Hematopoietic multipotent progenitor cell treated with erythropoietin and hydrocortisone succinate and interleukin-3 and kit ligand, for 6 days (in vitro differentiated cells): Measurements from ENCODE around the gene DZIP1L.
"Not testable (repeated sequence)": the region's sequence is repeated elsewhere in the genome, so short reads cannot be mapped to it uniquely, and the experiment has no call there.

Source experiments
- DNase-seq: peaks from one replicate; pipeline ENCODE4 v3.0.0-alpha.2; 2015

The DZIP1L gene

DNA sequence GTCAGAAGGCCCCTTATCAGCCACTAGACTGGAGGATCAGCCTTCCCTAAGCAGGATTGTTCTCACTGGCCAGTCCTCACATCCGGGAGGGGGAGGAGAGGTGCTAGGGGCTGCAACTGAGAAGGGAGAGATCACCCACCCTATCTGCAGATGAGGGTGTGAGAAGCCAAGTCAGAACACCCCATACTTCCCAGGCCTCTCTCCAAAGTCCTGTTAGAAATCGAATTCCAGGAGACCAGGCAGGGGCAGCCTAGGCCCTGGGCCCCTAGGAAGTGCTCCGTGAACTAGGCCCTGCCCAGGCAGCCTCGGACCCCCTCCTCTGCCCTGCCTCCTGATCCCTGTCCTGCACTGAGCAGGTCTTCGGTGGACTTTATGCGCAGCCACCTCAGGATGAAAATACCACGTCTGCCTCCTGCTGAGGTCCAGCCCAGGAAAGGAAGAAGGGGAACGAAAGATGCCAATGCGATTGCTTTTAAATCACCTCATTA is 933 bp downstream of the DZIP1L start:
- DNase-seq = no peak

DNA sequence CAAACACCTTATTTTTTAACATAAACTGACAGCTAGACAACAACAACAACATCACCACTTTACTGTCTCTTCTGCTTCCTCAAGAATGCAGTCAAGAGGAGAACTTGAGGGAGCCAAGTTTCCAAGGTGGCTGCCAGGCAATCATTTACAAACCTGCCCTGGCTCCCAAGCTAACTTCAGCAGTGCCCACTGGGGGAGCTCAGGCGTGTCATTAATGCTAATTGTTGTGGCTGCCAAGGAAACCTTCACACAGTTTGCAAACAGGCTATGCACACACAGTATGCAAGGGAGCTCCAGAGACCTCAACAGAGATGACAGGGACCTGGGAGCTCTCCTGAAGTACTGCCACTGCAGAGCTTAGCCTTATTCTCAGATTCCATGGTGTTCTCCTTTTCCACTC is 2.1 kb downstream of the DZIP1L start:
- peak; percentile 35 for DNase-seq

DNA sequence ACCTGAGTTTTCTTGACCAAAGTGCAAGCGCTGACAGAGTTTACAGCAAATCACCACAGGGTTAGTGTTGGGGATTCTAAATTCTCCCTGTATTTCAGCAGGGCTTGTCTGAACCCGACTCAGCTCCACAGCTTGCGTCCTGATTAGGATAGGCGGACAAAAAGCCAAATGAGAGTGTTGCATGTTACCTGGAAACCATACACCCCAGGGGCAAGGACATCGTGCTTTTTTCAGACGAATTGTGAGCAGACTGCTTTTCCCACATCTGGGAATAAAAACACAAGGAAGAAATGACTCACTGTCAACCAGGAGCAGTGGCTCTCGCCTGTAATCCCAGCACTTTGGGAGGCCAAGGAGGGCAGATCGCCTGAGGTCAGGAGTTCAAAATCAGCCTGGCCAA is 3.0 kb downstream of the DZIP1L start:
- no peak for DNase-seq

DNA sequence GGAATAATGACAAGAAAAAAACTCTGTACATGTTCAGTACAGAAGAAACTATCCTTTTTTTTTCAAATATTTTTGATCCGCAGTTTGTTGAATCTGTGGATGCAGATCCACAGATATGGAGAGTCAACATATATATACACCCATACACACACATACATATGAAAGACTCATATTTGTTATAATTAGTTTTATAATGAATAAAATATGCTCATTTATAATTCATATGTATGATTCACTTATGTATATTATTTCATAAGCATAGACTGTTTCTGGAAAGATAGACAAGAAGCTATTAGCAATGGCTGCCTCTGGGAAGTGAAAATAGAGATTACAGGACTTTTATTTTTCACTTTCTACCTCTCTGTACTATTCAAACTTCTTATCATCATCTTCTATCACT is 9.8 kb downstream of the DZIP1L start:
- DNase-seq = no peak

DNA sequence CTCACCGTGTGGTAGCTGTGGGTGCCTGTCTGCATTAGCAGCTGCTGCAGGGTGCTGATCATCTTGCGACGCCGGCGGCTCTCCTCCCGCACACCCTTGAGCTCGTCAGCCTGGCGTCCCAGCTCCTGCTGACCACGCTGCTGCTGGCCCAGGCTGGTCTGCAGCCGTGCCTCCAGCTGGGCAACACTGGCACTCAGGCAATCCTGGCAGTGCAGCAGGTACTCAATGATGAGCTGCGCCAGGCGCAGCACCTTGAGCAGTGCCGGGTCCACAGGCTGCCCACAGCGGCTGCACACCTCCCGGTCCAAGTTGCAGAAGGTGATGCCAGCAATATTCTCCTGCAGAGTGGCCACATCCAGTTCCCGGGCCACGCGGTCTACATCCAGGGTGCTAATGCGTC is 11.9 kb downstream of the DZIP1L start:
- DNase-seq = no peak

DNA sequence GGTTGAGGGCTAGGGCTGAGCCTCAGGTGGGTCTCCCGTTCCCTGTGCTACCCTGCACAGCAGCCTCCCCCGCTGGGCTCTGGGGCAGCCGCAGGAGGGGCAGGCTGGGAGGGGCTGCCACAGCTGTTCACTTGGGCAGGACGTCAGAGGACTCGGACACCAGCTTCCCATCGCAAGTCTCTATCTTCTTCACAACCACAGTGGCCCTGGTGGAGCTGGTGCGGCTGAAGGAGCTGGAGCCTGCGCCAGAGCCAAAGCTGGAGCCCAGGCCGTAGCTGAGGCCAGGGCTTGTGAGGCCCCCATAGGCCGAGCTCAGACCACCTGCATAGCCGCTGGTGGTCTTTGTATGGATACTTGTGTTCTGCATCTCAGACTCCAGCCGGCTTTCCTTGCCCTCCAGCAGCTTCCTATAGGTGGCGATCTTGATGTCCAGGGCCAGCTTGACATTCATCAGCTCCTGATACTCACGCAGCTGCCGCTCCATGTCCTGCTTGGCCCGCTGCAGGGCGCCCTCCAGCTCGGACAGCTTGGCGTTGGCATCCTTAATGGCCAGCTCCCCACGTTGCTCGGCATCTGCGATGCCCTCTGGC is 14.0 kb downstream of the DZIP1L start:
- DNase-seq = peak; percentile 23

DNA sequence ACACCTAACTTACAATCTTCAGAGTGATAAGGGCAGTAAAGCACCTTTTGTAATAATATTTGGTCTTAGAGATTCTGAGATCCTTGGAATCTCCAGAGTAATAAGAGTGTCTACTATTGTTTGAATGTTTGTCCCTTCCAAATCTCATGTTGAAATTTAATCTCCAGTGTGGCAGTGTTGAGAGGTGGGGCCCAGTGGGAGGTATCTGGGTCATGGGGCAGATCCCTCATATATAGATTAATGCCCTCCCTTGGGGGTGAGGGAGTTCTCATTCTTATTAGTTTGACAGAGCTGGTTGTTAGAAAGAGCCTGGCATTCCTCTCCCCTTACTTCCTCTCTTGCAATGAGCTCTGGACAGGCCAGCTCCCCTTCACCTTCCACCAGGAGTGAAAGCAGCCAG is 16.0 kb downstream of the DZIP1L start:
- DNase-seq = no peak

DNA sequence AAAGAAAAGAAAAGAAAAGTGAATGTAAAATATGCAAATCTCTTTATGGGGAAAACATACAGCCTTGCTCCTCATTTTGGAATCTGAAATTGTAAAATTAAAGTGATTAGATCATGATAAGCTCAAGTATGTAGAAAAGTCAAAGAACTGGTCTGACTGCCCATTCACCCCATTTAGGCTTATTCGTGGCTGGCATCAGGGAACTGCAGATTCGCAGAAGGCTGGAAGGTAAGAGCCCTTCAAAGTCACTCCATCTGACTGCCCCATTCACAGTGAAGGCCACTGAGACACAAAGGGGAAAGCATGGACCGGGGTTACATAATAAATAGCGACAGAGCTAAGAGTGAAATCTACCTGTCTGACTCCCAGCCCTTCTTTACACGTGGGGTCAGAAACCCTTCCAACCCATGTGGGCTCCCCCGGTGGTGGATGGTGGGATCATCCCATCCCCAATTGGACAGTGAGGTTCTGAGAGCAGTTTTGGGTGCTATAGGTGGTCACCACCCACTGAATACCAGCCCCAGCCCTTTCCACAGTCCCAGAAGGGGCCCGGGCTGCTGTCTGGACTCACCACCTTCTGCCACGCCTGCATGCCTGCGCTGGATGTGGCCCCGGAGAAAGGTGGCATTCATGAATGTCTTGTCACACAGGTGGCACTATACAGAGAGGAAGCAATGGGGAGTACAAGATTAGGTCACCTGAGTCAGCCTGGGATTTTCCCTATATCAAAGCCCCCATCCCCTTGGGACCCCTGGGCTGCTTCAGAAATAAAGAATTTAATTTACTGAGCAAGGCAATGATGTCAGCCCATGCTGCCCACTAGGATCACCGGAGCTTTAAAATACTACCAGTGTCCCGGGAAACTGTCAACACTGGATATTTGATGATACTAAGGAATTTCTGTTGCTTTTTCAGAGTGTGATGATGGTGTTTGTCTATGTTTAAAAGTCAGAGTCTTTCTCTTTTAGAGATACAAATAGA is 17.9 kb downstream of the DZIP1L start:
- peak; percentile 29 for DNase-seq

DNA sequence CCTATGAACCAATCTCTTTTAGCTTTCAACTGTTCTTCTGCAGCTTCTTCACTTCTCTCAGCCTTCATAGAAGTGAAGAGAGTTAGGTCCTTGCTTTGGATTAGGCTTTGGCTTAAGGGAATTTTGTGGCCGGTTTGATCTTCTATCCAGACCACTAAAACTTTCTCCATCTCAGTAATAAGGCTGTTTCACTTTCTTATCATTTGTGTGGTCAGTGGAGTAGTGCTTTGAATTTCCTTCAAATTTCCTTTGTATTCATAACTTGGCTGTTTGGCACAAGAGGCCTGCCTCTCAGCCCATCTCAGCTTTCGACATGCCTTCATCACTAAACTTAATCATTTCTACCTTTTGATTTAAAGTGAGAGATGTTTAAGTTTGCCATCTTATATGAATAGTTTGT is 21.7 kb downstream of the DZIP1L start:
- DNase-seq = no peak

DNA sequence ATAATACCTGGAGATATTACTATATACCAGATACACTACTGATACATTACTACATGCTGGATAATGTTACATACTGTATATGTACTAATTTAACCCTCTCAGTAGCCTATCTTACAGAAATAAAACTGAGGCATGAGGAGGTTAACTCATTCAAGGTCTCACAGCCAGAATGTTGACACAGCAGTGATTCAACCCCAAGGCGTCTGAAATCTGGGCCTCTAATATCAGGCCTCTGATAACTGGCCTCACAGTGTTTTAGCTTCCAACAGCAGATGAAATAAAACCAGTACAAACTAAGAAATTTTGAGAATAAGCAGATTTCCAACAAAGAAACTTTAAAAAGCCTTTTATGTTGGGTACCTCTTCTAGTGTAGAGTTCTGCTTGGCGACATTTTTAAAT is 23.4 kb downstream of the DZIP1L start:
- DNase-seq = no peak

DNA sequence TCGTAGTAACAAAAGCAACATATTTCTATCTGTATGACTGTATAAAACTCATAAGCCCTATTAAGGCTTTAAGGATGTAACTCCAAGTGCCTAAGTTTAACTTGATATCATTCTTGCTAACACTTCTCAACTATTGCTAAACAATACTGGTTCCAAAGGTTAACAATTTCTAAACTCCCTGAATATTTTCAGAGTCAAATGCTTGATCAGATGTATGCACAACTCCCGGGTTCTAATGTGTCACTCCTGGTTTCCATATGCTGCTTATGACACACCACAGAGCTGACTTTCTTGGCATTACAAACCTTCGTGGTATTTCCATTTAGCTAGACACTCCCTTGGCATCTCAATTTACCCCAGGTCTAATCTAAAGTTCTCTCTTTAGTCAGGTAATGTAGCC is 26.3 kb downstream of the DZIP1L start:
- DNase-seq = no peak

DNA sequence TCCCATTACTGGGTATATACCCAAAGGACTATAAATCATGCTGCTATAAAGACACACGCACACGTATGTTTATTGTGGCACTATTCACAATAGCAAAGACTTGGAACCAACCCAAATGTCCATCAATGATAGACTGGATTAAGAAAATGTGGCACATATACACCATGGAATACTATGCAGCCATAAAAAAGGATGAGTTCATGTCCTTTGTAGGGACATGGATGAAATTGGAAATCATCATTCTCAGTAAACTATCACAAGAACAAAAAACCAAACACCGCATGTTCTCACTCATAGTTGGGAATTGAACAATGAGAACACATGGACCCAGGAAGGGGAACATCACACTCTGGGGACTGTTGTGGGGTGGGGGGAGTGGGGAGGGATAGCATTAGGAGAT is 29.7 kb downstream of the DZIP1L start:
- DNase-seq = not testable (repeated sequence)

DNA sequence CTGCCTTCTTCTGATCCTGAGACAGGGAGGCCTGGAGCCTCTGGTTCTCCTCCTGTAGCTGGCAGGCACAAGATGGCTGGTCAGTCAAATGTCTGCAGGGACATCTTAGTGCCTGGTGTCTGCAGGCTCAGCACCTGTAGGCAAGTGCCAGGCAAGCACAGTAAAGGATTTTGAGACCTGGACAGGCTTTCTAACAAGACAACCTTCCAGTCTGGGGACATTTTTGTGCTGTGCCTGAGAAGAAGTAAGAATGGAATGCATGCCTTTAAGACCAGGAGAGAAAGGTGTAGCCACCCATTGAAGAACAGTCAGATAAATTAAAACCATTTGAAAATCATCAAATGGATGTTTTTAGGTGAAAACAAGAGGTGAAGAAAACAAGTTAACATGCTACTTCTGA is 31.2 kb downstream of the DZIP1L start:
- DNase-seq = no peak

DNA sequence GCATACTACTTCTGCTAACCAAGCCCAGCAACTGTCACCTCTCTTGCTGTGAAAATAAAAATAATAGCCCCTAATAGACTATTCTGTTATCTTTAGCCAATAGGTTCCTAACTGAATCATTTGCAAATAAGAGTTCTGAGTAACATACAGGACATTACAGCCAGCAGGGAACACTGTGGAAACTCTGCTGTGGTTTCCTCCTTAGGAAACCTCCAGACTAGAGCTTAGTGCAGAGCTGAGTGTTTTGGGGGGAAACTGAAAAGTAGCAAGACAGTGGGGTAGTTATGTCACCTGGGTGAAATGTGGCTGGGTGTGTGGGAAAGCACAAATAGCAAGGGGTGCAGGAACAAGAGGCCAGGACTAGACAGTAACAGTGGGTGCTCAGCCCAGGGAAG is 32.4 kb downstream of the DZIP1L start:
- DNase-seq = no peak

DNA sequence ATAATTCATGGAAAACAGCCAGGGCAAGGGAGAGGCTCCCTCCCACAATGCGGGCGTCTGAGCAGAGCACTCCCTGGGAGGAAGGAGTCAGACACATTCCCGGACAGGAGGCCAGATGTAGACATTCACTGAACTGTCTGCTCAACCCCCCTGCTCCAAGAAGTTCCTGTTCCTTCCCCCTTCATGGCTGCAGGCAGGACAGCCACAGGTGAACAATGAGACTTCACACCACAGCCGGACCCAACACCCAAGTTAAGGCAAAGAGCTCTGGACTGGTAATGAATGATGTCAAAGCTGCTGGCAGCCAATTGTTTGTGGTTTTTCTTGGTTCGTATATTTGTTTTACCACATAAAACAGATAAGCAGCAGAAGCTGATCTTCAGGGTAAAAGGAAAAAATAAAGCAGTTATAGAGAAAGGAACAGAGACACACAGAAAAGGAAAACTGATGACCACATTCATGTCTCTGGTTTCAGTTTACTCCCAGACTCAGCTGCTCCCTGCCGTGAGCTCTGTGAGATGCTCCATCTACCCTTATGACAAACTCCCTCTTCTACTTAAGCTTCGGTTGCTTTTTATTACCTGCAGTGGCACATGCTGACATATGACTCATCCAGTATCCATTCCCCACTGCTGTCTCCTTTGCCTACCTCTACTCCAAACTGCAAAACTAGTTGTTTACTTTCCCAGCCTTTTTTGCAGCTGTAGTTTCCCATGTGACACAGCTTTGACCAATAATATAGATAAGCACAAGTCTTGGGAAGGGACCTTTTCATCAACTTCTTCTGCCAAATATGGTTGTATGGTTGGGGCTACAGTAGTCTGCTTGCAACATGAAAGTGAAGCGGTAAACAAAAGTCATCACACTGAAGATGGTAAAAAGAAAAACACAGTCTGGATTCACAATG is 33.1 kb downstream of the DZIP1L start:
- DNase-seq = peak; percentile 55

DNA sequence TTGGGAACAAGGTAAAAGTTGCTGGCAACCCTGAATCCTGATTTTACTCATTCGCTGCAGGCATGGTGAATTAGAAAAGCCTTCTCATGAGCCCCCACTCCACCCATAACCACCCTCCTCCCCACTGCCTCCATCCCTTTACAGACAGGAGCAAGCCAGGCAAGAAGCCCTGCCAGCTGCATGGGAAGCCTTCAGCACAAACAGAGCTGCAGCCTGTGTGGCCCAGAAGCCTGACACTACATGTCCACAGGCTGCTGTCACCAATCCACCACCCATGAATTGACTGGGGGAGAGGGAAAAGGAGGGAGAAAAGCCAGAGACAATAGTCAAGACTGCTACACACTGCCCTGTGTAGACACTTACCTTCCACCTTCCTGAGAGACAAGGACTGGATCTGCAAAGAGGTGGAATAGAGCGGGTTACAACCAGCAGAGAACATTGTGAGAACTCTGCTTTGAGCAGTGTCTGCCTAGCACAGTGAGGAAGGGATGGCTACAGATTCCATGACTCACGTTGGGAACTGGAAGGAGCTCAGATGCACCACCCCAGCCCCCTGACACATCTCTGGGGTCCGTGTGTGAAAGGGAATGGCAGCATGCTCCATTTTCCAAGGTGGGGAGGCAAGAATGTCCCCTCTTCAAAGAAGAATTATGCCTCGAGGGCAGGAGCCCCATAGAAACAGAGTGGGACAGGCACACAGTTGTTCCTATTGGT is 33.9 kb downstream of the DZIP1L start:
- DNase-seq = no peak

DNA sequence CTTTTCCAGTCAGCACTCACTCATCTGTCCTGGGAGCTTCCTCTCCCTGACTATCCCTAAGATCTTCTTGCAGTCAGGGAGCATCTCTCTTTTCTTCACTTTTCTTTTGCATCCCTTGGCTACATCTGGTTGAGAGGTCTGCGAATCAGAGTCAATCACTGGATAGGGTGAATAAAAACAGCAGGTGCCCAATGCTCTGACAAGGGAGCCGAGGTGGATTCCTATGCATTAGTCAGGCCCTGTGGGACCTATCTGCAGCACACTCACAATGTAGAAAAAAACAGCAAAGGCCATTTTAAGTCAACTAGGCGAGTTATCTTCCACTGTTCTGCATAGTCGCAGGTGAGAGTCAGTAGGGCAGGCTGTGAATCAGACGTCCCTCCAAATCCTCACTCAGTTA is 35.5 kb downstream of the DZIP1L start:
- no peak for DNase-seq

DNA sequence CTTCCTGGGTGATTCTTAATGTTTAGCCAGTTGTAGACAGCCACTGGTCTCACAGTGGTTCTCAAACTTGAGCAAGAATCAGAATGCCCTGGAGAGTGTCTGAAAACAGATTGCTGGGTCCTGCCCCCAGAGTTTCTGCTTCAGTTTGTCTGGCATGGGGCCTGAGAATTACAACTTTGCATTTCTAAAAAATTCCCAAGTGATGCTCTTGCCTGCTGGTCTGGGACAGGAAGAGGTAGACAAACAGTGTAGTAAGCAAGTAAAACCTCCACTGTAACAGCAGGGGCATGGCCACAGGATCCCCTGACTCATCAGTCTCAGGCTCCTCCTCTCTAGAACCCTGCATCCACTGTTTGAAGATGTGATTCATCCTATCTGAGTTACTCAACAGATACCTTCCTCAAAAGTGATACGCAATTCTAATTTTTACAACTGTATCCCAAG is 36.5 kb downstream of the DZIP1L start:
- no peak for DNase-seq

DNA sequence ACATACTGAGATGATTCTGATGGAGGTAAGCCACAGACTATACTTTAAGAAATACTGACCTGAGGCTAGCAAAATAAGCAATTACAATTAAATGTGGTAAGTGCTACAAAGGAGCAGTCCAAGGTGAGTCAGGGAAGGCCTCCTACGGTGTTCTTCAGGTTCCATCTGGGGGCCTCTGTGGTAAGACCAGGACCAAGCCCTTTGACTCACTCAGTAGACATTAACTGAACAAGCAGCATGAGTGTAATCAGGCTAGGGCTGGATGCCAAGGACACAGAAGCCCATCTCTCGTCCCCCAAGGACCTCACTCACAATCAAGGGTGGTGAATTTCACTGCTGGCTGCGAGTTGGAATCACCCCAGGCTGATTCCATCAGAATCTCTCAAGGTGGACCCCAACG is 37.3 kb downstream of the DZIP1L start:
- no peak for DNase-seq

DNA sequence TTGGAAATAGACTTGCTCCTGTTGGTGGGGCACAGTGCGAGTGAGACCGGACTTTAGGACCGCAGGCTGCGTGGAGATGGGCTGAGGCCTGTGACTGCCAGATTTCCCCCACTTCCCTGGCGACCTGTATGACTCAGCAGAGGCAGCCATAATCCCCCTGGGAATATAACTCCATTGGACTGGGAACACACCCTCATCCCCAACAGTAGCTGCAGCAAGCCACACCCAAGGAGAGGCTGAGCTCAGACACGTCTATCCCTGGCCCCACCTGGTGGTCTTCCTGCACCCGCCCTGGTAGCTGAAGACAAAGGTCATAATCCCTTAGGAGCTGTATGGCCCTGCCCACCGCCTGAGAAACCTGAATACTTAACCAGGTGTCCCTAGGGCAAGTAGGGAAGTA is 42.6 kb downstream of the DZIP1L start:
- no peak for DNase-seq

DNA sequence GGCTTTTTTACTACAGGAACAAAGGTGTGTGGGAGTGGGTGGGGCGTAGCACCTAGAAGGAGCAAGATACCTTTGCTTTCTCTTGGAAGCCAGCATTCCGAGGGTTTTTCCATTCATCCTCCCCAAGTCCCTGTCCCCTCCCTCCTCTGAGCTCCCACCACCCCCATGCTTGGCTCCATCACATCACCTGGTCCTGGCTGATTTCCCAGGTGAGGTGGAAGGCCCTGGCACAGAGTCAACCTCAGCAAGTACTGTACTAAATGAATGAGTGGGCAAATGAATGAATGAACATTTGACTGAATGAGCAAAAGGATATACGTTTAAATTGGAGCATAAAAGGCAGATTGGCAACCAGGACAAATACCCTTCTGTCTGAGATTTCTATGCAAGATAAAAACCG is 45.4 kb downstream of the DZIP1L start:
- DNase-seq = no peak

DNA sequence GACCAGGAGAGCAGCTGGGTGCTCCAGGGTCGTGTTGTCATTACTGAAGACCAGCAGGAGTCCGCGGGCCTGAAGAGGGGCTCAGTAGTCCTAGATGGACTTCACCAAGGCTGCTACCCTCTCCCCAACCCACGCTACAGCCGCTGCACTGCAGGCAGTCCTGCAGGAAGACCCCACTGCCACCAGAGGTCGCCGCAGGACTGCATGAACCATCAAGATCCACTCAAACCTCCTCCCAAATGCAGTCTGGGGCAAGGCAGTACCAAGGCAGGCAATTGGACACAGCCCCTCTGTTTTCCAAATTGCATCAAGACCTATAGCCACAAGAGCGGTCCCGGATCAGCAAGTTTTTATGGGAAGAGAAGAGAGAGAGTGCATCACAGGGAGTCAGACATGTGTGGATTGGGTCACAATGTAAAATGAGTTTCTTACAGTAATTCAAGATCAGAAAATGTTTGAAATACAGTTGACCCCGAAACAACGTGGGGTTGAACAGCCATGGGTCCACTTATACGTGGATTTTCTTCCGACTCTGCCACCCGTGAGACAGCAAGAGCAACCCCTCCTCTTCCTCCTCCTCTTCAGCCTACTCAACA is 46.7 kb downstream of the DZIP1L start:
- peak; percentile 85 for DNase-seq
